Measurements from ENCODE around the gene LRP3. TPM values are rescaled to one million over a fixed set of nuclear protein-coding genes. Genes with fewer than 3 reads are reported as not detected.

The LRP3 gene
- total and polyA plus RNA-seq, 2 of the 13 experiments (the other 11 are each of a cell fraction or from before 2014, with no cell fraction given) = 17.6 to 51.6 TPM

DNA sequence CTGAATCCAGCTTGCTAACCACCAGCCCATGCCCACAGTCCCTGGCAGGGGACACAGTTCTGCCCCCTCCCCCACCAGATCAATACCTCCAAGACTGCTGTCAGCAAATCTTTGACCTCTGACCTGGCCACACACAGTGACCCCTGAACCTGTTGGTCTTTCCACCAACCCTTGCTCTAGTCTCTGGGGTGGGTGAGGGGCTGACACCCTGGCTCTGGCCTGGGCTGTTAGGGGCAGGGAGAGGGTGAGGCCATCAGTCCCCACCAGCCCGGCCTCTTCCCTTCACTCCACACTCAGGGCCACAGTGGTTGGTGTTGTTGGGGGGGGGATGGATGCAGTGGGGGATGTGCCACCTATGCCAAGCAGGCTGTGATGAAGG, 53.3 kb downstream of the LRP3 start (continued):
- TF ChIP-seq, protein P1, sequence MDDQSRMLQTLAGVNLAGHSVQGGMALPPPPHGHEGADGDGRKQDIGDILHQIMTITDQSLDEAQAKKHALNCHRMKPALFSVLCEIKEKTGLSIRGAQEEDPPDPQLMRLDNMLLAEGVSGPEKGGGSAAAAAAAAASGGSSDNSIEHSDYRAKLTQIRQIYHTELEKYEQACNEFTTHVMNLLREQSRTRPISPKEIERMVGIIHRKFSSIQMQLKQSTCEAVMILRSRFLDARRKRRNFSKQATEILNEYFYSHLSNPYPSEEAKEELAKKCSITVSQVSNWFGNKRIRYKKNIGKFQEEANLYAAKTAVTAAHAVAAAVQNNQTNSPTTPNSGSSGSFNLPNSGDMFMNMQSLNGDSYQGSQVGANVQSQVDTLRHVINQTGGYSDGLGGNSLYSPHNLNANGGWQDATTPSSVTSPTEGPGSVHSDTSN (CRISPR knock-in tag; IDR thresholded peaks at IDR 0.05; ENCODE audit: borderline replicate concordance) = no peak
- TF ChIP-seq ZNF224 (CRISPR knock-in tag; IDR thresholded peaks at IDR 0.05) (no peak), GMEB1 (CRISPR knock-in tag; IDR thresholded peaks at IDR 0.05; ENCODE audit: borderline replicate concordance) (0 out of 2 replicates have a peak, but pooled peaks have one; percentile 44), ZNF407 (CRISPR knock-in tag; IDR thresholded peaks at IDR 0.05; ENCODE audit: not compliant biosample characterization) (no peak), RCOR2 (CRISPR knock-in tag; IDR thresholded peaks at IDR 0.05) (no peak), ZNF30 (CRISPR knock-in tag; IDR thresholded peaks at IDR 0.05) (no peak), JDP2 (CRISPR knock-in tag; IDR thresholded peaks at IDR 0.05; ENCODE audit: borderline replicate concordance) (no peak), PAWR (CRISPR knock-in tag; IDR thresholded peaks at IDR 0.05; ENCODE audit: borderline replicate concordance) (no peak)
- TF ChIP-seq, protein P2, sequence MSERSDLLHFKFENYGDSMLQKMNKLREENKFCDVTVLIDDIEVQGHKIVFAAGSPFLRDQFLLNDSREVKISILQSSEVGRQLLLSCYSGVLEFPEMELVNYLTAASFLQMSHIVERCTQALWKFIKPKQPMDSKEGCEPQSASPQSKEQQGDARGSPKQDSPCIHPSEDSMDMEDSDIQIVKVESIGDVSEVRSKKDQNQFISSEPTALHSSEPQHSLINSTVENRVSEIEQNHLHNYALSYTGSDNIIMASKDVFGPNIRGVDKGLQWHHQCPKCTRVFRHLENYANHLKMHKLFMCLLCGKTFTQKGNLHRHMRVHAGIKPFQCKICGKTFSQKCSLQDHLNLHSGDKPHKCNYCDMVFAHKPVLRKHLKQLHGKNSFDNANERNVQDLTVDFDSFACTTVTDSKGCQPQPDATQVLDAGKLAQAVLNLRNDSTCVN (CRISPR knock-in tag; IDR thresholded peaks at IDR 0.05; ENCODE audit: borderline replicate concordance) = no peak
- TF ChIP-seq, protein P3, sequence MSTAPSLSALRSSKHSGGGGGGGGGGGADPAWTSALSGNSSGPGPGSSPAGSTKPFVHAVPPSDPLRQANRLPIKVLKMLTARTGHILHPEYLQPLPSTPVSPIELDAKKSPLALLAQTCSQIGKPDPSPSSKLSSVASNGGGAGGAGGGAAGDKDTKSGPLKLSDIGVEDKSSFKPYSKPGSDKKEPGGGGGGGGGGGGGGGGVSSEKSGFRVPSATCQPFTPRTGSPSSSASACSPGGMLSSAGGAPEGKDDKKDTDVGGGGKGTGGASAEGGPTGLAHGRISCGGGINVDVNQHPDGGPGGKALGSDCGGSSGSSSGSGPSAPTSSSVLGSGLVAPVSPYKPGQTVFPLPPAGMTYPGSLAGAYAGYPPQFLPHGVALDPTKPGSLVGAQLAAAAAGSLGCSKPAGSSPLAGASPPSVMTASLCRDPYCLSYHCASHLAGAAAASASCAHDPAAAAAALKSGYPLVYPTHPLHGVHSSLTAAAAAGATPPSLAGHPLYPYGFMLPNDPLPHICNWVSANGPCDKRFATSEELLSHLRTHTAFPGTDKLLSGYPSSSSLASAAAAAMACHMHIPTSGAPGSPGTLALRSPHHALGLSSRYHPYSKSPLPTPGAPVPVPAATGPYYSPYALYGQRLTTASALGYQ (CRISPR knock-in tag; IDR thresholded peaks at IDR 0.05) = no peak
- TF ChIP-seq, protein P4, sequence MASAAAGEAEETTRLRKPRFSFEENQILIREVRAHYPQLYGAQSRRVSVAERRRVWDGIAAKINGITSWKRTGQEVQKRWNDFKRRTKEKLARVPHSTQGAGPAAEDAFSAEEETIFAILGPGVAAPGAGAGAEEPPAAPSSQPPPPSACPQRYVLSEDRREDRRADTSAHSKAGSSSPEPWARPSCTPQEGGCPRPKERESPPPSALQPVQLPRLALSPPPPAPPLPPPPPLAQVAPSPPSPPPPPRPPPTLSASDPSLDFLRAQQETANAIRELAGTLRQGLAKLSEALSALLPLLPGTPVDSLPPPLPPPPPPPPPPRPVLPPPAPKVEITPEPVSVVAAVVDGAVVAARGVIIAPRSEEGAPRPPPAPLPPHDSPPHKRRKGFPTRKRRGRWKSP (CRISPR knock-in tag; IDR thresholded peaks at IDR 0.05) = no peak
